Neural progenitor cell (in vitro differentiated cells): ENCODE measurements around the gene DNASE1L3.

ENCODE experiments used
- EZH2 ChIP-seq: fragments of 200-600 bp; sonication (generic); IDR thresholded peaks from 2 replicates; pipeline ENCODE4 v1.6.1; 2017; ENCODE audit warnings: antibody characterized with exemption, mild to moderate bottlenecking, moderate library complexity
- TF ChIP-seq, protein P1 (sequence below): fragments of 200-600 bp; sonication (generic); IDR thresholded peaks from 2 replicates; pipeline ENCODE4 v1.5.1; 2017; ENCODE audit warnings: antibody characterized with exemption, mild to moderate bottlenecking

GRCh38 chr3:58148049-58148448 is 62.7 kb downstream of the DNASE1L3 start:
- TF ChIP-seq, protein P1, sequence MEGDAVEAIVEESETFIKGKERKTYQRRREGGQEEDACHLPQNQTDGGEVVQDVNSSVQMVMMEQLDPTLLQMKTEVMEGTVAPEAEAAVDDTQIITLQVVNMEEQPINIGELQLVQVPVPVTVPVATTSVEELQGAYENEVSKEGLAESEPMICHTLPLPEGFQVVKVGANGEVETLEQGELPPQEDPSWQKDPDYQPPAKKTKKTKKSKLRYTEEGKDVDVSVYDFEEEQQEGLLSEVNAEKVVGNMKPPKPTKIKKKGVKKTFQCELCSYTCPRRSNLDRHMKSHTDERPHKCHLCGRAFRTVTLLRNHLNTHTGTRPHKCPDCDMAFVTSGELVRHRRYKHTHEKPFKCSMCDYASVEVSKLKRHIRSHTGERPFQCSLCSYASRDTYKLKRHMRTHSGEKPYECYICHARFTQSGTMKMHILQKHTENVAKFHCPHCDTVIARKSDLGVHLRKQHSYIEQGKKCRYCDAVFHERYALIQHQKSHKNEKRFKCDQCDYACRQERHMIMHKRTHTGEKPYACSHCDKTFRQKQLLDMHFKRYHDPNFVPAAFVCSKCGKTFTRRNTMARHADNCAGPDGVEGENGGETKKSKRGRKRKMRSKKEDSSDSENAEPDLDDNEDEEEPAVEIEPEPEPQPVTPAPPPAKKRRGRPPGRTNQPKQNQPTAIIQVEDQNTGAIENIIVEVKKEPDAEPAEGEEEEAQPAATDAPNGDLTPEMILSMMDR: no peak
- no peak for TF ChIP-seq EZH2
